GM19452 (cell line): ENCODE results near the gene ACVR1B.

ENCODE experiments used
- ATAC-seq: cut with Tn5 transposase; IDR thresholded peaks from one replicate; pipeline ENCODE4 v1.9.1; 2021; ENCODE audit not compliant: unreplicated experiment

The ACVR1B gene

DNA sequence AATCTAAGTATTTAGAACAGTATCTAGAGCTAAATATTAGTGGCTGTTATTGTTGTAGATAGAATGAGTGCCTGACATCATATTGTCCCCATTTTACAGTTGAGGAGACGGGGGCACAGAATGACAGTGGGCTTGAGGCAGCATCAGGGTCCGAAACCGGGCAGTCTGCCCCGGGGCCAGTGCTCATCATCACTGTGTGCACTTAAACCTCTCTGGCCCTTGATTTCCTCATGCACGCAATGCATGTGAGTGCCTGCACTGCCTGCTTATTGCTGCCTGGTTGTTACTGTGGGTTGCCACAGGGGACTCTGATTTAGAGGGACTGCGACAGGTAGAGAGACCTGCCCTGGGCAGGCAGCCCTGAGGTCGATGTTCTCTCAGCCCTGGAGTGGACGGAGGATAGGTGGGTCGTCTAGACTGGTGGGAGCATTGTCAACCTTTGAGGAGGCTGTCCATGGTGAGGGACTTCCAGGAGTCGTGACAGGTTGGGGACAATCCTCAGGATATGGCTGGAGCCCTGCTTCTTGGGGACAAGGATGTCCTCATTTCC is 34.4 kb upstream of the ACVR1B start:
- ATAC-seq = no peak

DNA sequence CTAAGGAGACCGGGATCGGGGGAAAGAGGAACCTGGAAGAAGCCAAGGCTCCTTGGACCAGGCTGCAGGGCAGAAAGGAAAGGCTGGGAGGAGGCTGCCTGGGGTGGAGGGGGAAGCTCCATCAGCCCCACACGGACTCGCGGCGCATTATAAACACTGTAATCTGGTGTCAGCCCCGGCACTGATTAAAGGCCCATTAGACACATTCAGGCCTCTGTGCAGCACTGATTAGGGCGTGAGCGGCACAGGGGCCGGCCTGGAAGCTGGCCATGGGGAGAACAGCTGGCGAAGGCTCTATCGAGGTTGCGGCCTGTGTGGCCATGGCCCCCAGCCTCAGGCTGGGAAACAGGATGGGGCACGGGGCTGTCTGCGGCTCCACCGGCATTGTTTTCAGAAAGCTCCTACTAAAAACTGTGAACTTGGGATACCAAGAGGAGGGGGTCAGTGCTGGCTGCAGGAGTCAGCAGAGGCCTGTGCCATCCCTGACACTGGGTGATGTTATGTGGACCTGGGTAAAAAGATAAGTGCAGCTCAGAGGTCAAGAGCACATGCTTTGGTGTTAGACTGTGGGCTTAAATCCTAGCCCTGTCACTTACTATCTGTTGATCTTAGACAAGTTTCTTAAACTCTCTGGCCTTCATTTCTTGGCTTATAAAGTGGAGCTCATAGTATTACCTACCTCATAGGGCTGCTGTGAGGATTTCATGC is 33.6 kb upstream of the ACVR1B start:
- ATAC-seq = no peak

DNA sequence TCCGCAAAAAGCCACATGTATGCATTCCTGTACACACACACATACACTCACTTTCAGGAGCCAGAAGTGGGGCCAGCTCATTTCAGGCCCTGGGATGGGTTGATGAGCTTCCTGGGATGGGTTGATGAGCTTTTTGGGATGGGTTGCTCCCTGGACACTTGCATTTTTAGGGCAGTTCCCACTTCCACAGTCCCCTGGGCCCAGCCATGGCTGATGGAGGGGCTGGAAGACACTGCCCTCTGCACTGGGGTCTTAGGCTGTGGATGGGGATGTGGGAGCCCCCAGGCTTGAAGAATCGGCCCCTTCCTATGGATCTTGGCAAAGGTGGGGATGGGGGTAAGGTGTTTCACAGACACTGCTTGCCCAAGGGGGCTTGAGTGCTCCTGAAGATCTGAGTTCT is 31.5 kb upstream of the ACVR1B start:
- ATAC-seq = no peak

- ATAC-seq = no peak
These were observed 30.3 kb upstream of the ACVR1B start for GRCh38 chr12:51921017-51921725.

- no peak for ATAC-seq
These were observed 29.4 kb upstream of the ACVR1B start for GRCh38 chr12:51922146-51922545.

DNA sequence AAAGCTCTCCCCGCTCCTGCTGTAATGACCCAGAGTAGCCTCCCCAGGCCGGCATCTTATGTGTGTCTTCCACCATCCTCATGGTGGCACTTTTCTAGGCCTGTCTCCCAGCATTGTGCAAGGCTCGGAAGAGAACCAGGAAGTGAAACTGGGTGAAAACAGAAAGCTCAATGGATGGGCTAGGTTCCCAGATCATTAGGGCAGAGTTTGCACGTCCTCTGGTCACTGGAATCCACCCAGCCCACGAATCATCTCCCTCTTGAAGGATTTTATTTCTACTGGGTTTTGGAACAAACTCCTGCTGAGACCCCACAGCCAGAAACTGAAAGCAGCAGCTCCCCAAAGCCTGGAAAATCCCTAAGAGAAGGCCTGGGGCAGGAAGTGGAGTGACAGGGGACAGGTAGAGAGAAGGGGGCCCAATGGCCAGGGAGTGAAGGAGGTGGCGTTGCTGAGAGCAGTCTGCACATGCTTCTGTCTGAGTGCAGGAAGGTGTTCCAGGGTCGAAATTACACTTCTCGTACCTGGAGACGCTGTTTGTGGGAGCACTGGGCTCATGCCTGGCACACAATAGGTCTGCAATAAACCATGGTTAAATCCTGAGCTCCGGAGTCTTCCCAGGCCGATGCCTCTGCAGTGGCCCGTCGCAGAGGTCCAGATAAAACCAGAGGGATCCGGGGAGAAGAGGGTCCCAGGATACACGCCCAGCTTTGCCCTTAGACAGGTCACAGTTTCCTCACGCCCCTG is 28.6 kb upstream of the ACVR1B start:
- ATAC-seq = no peak

GRCh38 chr12:51923506-51924365 is 27.8 kb upstream of the ACVR1B start:
- ATAC-seq = no peak

GRCh38 chr12:51924551-51925319 is 26.8 kb upstream of the ACVR1B start:
- no peak for ATAC-seq

DNA sequence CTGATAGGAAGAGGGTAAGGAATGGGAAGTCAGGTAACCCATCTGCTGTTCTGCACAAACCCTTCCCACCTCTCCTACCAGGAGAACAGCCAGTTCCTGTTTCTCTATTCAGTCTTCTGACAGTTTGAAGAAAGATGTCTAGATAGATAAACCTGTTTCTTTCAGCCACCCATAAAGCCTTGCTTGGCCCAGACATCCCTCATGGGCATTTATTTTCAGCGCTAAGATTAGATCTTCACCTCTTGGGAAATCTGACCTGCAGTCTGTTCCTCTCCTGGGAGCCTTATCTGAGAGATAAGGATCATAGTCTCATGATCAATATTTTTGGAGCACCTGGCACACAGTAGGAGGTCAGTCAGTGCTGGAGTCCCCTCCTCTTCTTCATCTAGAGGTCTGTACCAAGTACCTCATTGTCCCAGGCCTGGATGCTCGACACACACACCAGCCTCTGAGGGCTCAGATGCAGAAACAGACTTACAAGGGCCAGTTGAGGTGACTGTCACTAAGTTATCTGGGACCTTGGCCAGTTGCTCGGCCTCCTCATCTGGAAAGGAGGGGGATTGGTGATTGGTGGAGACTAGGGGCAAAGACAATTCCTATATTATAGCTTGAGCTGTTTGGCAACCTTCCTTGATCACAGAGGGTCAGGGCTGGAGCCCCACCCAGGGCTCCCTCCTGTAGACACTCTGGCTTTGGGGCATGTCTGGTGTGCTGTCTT is 26.0 kb upstream of the ACVR1B start:
- ATAC-seq = no peak

- no peak for ATAC-seq
These were observed 25.4 kb upstream of the ACVR1B start for GRCh38 chr12:51926064-51926632.

GRCh38 chr12:51926718-51927117 is 24.8 kb upstream of the ACVR1B start:
- no peak for ATAC-seq

- no peak for ATAC-seq
These were observed 19.1 kb upstream of the ACVR1B start for GRCh38 chr12:51932218-51933076.

DNA sequence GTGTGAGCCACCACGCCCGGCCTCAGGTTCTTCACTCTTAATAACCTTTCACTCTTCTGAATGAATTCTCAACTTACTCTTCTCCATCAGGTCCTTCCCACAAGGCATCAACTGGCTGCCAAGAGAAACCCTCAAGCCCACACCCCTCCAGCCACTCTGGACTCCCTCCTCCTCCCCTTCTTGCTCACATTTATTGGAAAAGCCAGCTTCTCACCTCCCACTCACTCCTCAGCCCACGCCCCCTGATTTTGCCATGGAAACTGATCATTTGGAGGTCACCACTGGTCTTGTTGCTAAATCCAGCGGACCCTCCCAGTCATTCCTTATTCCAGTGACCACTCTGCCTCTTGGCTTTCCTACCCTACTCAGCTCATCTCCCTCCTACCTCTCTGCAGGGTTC is 17.4 kb upstream of the ACVR1B start:
- ATAC-seq = no peak

DNA sequence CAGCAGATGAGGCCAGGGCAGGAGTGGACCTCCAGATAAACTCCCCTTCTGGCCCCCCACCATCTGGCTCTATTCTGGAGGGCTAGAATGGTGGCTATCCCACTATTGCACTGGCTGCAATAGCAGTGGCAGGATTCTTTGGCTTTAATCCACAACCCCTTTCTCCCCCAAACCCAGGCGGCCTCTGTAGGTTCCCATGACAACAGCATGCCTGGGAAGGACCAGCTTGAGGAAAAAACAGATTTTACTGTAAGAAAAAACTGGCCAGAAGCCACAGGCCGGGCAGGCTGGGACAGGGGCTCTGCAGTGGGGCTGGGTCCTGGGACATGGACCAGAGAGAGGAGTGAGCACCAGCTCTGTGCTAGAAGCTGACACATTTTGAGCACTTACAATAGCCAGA is 13.6 kb upstream of the ACVR1B start:
- ATAC-seq = no peak

- no peak for ATAC-seq
These were observed 12.8 kb upstream of the ACVR1B start for GRCh38 chr12:51938726-51939125.

- no peak for ATAC-seq
These were observed 10.4 kb upstream of the ACVR1B start for GRCh38 chr12:51941011-51941581.

GRCh38 chr12:51941604-51942003 is 9.9 kb upstream of the ACVR1B start:
- ATAC-seq = no peak

- no peak for ATAC-seq
These were observed 9.4 kb upstream of the ACVR1B start for GRCh38 chr12:51942056-51942455.
